Activated naive CD4-positive, alpha-beta T cell (primary cell): ENCODE results near the gene ANKRD31.

Source experiments
- DNase-seq, 4 experiments: peaks; one replicate each; lab custom pipeline; 2025; lab: John Stamatoyannopoulos, UW

ANKRD31 gene

GRCh38 chr5:75042522-75042921 is 194.2 kb downstream of the ANKRD31 start:
- no peak for DNase-seq

DNA sequence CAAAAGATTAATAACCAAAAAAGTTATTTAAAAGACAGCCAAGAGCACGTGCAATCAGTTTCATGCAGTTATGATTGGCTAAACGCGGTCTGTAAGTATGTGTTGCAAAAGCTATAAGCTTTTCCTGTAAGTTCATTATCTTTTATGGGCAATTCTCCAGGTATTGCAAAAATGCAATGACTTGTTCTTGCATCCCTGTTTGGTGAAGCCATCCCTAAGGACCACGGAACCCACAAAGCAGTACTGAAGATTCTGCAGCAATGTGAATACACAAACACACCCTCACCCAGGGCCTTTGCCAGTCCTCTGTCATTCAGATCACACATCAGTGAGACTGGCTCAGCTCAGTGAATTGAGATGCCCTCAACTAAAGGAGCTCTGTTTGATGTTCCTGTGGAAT is 195.7 kb downstream of the ANKRD31 start:
- DNase-seq, result no peak

DNA sequence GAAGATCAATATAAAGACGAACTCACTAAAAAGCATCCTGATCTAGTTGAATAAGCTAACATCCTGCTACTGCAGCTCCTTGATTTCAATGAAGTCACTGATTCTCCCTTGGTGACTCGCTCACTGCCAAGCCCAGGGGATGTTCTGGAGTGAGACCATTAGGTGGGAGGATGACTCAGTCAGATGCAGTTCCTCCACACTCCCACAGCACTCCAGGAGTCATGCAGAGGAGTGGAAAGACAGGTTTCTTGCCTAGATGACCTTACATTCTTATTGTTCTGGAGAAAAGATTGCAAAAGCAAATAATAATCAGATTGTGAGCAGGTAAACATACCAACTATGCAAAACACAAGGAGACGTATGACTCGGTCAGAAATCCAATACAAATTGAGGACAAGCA is 199.6 kb downstream of the ANKRD31 start:
- DNase-seq, result no peak

DNA sequence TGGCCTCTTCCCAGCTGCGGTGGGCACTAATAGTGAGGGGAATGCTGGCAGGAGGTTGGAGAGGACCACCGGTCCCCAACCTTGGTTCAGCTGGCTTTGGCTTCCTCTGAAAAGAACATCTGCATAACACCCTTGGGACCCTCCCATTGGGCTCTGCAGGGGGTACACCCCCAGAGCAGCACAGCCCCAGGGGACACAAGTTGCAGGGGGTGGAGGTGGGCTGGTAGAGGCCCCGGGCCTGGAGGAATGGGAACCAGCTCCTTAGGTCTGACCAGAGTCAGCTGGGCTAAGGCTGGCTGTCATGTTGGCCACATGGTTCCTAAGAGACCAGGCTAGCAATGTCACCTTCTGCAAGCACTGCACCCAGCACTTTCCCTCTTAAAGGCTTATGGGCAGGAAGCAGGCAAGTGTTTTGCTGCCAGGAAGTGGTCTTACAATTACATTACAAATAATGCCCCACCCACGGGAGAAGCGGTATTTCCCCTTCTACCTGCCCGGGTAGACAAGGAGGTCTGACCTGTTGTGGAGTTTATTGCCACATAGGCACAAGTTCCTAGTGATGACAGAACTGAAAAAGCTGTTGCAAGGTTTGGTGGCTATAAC is 202.4 kb downstream of the ANKRD31 start:
- DNase-seq, result peak in 2 of 4 experiments; percentile 6 to 16

DNA sequence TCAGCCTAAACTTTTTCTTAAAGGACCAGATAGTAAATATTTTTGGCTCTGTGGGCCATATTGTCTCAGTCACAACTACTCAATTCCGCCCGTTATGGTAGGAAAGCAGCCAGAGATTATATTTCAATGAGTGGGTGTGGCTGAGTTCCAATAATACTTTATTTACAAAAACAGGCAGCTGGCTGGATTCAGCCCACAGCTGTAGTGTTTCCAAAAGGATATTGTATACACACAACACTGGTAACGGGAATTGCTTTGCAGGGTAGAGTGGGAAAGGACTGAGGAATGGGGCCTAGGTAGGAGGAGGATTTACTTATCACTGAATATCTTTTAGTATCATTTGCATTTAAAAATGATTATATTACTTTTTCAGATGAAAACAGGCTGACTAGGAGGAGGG is 205.3 kb downstream of the ANKRD31 start:
- DNase-seq, result no peak

GRCh38 chr5:75028090-75028489 is 208.6 kb downstream of the ANKRD31 start:
- no peak for DNase-seq

- no peak for DNase-seq
Measured at GRCh38 chr5:75023368-75024159, 213.1 kb downstream of the ANKRD31 start.

DNA sequence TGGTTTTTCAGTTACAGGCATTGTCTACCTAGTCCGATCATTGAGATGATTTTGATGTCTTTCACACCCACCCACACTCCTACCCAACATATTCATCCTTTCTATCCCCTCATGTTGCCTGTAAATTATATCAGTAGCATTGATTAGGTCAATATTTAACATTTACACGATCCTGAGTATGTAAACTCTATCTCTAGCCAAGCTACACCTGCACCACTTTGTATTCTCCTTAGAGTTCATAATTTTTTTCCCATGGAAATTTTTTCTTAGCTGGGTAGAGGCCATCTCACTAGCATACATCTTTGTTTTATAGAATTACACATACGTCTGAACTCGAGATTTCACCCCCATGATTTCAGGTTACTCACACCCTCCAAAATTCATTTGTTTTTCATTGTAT is 214.9 kb downstream of the ANKRD31 start:
- no peak for DNase-seq

- no peak for DNase-seq
Measured at GRCh38 chr5:75021219-75021618, 215.5 kb downstream of the ANKRD31 start.

DNA sequence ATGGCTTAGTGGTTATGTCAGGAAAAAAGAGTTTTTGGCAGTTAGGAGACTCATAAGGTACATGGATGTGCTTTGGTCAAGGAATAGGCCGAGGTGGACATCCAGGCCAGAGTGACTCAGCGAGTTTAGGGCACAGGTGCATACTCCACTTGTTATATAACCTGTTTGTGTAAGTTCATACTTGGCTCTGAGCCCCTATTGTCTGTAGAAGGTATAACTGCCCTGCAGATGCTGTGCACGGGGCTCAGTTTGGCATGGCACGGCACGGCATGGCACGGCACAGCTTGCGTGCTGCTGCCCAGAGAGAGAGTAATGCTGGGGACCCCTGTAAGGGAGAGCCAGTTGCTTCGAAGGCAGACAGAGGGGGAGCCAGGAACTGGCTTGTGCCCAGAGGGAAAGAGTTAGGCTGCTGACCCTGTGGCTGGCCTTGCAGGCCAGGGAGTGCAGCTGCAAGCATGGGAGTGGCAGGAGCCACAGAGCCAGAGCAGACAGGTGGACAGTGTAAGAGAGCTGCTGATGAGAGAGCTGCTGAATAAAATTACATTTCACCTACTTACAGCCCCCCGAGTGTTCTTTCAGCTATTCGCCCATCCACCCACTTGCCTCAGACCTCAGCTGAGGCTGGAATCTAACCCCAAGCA is 216.5 kb downstream of the ANKRD31 start:
- no peak for DNase-seq

DNA sequence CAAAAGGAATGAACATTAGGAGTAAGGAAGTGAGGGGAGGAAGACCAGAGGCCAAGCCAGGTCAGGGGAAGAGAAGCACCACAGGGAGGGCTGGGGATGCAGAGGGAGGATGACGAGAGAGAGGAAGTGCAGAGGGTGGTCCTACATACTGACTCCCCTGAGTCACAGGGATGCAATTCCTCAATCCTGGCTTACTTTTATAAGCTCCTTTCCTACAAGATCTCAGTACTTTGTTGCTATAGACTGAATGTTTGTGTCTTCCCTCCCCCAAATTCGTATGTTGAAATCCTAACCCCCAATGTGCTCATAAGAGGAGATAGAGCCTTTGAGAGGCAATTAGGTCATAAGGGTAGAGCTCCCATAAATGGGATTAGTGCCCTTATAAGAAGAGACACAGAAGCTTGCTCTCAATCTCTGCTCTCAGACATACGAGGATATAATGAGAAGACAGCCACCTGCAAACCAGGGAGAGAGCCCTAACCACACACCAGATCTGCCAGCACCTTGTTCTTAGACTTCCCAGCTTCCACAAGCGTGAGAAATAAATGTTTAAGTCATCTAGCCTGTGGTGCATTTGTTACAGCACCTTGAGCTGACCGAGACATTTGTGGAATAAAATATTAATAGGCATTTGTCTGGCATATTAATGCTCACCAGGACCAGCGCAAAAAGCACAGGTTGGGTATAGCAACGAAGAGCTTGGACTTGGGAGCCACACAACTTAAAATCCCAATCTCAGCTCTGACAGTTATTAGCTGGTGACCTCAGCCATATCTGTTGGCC is 217.7 kb downstream of the ANKRD31 start:
- DNase-seq, result no peak
